Stomach (tissue), 9 donors: ENCODE measurements around the gene COBL. TPM values are rescaled to one million over a fixed set of nuclear protein-coding genes. Genes with fewer than 3 reads are reported as not detected.

Experiments
- DNase-seq, 2 donors: peaks; one replicate each; pipeline versions ENCODE4 v3.0.0 to v3.0.0-alpha.2; 2013 to 2019
- H3K27ac ChIP-seq, 5 donors: fragments of 200-600 bp in 4 of 5; sonication (generic) in 4 of 5; one replicate each; pipeline ENCODE4 v1.5.1; 2013 to 2019; ENCODE audit warnings: mild to moderate bottlenecking in 1 of 5, moderate library complexity in 1 of 5
- H3K27me3 ChIP-seq, 3 donors: fragments of 200-600 bp; sonication (generic); one replicate each; pipeline ENCODE4 v1.5.1; 2017 to 2019; ENCODE audit warnings: mixed run types in 1 of 3
- H3K36me3 ChIP-seq, 4 donors: fragments of 200-600 bp; sonication (generic); 1 replicate in 3 of 4; 2 replicates in 1 of 4; pipeline ENCODE4 v1.5.1; 2016 to 2019
- H3K4me1 ChIP-seq, 4 donors: fragments of 200-600 bp; sonication (generic); one replicate each; pipeline ENCODE4 v1.5.1; 2016 to 2019
- H3K4me3 ChIP-seq, 4 donors: fragments of 200-600 bp; sonication (generic) in 3 of 4; one replicate each; pipeline ENCODE4 v1.5.1; 2016 to 2019; ENCODE audit warnings: mild to moderate bottlenecking in 1 of 4
- H3K9me3 ChIP-seq, 4 donors: fragments of 200-600 bp; sonication (generic); one replicate each; pipeline ENCODE4 v1.5.1; 2016 to 2019
- EP300 ChIP-seq: sonication (generic); formaldehyde crosslinking; IDR thresholded peaks from one replicate; pipeline ENCODE4 v1.6.1; 2017; ENCODE audit warnings: antibody characterized with exemption
- POLR2A ChIP-seq, 4 donors: fragments of 450-650 bp; IDR thresholded peaks; one replicate each; pipeline ENCODE4 v1.6.1; 2016; ENCODE audit warnings: antibody characterized with exemption in 4 of 4, control low read depth in 2 of 4, mild to moderate bottlenecking in 1 of 4, moderate library complexity in 1 of 4
- POLR2AphosphoS5 ChIP-seq, 3 donors: sonication (generic); formaldehyde crosslinking; IDR thresholded peaks; one replicate each; pipeline ENCODE4 v1.6.1; 2016; ENCODE audit warnings: antibody characterized with exemption in 3 of 3
- WGBS, 5 donors: extraction: QIAGEN DNeasy Blood & Tissue Kit in 3 of 5; methylation state at CpG; one replicate each; pipeline versions ENCODE4 v1.1.5 to v1.1.7; 2013 to 2018; 5-methylcytosine and 5-hydroxymethylcytosine counted together
- intact Hi-C: fragments of 100-400 bp; cut with DNase I; formaldehyde crosslinking; loops from one replicate; pipeline ENCODE4 v1.15.1; 2023; ENCODE audit warnings: low total_unique reads
- polyA plus RNA-seq, 3 donors: library from polyadenylated mRNA; stranded (reverse); fragments of 200-250 nt; gene quantifications; one replicate each; pipeline ENCODE4 v1.2.3, GENCODE V29; 2013
- total RNA-seq, 5 donors: library from RNA; depleted of rRNA; stranded (reverse); fragments of >200 nt; gene quantifications; one replicate each; pipeline versions ENCODE4 v1.1.0 to v1.2.3, GENCODE V29; 2014 to 2016
- TF ChIP-seq, protein P1 (sequence below), 7 experiments: fragments of 450-650 bp in 4 of 7; fragments of 200-600 bp in 3 of 7; sonication (generic) in 3 of 7; IDR thresholded peaks; one replicate each; pipeline ENCODE4 v1.5.1; 2016 to 2019; ENCODE audit warnings: antibody characterized with exemption in 7 of 7, control low read depth in 2 of 7, mild to moderate bottlenecking in 1 of 7
- donor health status: healthy with polysubstance abuse.
- donor health status: Bipolar disorder and iron deficiency.
- donor health status: healthy.

The COBL gene
- total and polyA plus RNA-seq, 8 donors = 4.9 to 79.9 (median 16.0) TPM

DNA sequence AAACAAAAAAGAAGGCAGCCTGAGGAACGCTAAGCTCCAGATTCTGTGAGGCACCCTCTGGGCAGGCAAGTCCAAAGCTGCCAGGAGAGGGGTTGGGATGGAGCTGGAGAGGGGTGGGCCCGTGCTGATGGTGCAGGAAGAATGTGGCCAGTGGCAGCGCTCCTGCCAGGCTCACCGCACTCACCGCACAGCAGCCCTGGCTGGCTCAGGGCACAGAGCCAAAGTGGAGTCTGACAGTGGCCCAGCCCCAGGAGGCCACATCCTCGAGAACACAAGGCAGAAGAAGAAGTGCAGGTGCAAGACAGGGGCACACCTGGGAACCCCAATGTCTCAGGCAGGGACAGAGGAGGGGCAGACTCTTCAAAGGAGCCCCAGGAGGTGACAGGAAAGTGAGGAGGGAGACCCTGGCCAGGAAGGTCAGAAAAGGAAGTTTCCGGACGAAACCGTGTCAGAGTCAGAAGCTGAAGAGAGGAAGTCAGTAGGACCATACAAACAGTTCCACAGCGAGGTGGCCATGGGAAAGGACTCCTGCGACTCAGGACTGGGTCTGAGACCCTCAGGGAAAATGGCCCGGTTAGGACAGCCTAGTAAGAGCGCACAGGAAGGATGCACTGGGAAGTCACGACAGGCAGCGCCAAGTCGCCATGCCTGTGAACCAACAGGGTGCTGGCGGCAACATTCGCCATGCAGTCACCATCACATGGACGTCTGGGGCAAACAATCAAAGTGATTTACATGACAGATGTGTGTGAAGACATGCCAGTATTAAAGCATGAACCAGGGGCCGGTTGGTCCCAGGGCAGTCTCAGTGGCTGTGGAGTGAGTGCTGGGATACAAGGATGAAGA is 54.4 kb downstream of the COBL start:
- H3K27ac ChIP-seq = peak overlapping the region; percentile 59 to 79 (median 75)
- no peak for TF ChIP-seq EP300
- TF ChIP-seq, protein P1, sequence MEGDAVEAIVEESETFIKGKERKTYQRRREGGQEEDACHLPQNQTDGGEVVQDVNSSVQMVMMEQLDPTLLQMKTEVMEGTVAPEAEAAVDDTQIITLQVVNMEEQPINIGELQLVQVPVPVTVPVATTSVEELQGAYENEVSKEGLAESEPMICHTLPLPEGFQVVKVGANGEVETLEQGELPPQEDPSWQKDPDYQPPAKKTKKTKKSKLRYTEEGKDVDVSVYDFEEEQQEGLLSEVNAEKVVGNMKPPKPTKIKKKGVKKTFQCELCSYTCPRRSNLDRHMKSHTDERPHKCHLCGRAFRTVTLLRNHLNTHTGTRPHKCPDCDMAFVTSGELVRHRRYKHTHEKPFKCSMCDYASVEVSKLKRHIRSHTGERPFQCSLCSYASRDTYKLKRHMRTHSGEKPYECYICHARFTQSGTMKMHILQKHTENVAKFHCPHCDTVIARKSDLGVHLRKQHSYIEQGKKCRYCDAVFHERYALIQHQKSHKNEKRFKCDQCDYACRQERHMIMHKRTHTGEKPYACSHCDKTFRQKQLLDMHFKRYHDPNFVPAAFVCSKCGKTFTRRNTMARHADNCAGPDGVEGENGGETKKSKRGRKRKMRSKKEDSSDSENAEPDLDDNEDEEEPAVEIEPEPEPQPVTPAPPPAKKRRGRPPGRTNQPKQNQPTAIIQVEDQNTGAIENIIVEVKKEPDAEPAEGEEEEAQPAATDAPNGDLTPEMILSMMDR (IDR thresholded peaks at IDR 0.05) = no peak
- 68 to 78% (median 69%) methylated on average over 19 to 20 of the region's 20 CpGs for WGBS, 5 donors

DNA sequence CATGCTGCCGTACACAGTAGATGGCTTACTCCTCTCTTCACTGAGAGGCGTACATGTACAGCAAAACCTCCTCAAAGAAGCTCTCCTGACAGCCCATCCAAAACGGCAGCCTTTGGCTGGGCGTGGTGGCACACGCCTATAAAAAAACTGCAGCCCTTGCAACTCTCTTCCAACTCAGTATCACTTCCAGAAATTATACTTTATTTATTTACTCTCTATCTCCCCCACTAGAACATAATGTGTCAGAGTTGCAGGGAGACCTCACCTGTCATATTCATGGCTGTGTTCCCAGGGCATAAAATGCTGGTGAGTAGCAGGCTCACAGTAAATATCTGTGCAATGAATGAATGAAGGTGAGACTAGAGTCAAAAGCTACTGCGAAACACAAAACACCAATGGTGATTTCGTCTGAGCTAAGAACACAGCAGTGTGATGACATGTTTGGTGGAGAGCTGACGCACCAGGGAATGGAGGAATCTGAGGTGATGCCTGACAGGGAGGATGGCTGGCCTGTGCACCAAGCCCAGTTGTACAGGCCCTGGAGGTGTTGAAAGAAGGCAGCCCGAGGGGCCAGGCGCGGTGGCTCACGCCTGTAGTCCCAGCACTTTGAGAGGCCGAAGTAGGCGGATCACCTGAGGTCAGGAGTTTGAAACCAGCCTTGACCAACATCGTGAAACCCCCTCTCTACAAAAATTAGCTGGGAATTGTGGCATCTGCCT is 55.3 kb downstream of the COBL start:
- intact Hi-C loops = no loop called here

More for the DNA sequence above, 54.4 kb downstream of the COBL start:
- DNase-seq = peak; percentile 24 to 74
- H3K4me3 ChIP-seq = no peak overlapping the region
- H3K27me3 ChIP-seq = no peaks in the 10 kb centered on the region
- intact Hi-C loops = no loop called here
- H3K4me1 ChIP-seq = peaks cover 29 to 52% (median 43%) of the 10 kb centered on the region in 4 donors
- H3K9me3 ChIP-seq = no peaks in the 10 kb centered on the region
- no peaks in the 10 kb centered on the region for H3K36me3 ChIP-seq

DNA sequence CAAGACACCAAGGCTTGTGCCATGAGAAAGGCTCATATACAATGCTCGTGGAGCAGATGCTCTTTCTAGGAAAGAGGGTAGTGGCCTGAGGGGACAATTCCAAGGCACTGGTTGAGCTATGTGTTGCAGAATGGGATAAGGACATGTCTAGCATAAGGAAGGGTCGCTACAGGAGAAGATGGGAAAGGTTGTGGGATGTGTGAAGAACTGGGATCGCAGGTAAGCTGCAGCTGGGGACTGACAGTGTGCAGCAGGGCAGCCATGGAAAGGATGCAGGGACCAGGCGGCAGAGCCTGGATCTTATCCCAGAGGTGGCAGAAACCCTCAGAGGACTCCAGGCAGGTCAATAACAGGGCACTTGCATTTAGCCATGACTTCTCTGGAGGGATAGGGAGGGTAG is 56.1 kb downstream of the COBL start:
- no peaks in the 10 kb centered on the region for H3K9me3 ChIP-seq
- 72 to 90% (median 83%) methylated on average over 4 of the region's 4 CpGs for WGBS, 5 donors
- no peaks in the 10 kb centered on the region for H3K36me3 ChIP-seq
- intact Hi-C loops = no loop called here
- H3K4me3 ChIP-seq = no peak overlapping the region
- TF ChIP-seq, protein P1 (IDR thresholded peaks at IDR 0.05) = no peak
- TF ChIP-seq POLR2AphosphoS5 (IDR thresholded peaks at IDR 0.05) (no peak), POLR2A (IDR thresholded peaks at IDR 0.05) (no peak), EP300 (no peak)
- peaks cover 30 to 49% (median 43%) of the 10 kb centered on the region in 4 donors for H3K4me1 ChIP-seq
- H3K27ac ChIP-seq = no peak overlapping the region
- DNase-seq = no peak
- no peaks in the 10 kb centered on the region for H3K27me3 ChIP-seq

More for the DNA sequence above, 55.3 kb downstream of the COBL start:
- H3K36me3 ChIP-seq = no peaks in the 10 kb centered on the region
- peaks cover 29 to 52% (median 43%) of the 10 kb centered on the region in 4 donors for H3K4me1 ChIP-seq
- no peak for DNase-seq
- WGBS, 5 donors = 80 to 84% (median 83%) methylated on average over 13 to 15 of the region's 15 CpGs
- TF ChIP-seq POLR2AphosphoS5 (IDR thresholded peaks at IDR 0.05) (no peak), EP300 (no peak), POLR2A (IDR thresholded peaks at IDR 0.05) (no peak)
- TF ChIP-seq, protein P1 (IDR thresholded peaks at IDR 0.05) = no peak
- peak overlapping the region in 1 of 5 donors; percentile 79 for H3K27ac ChIP-seq
- H3K27me3 ChIP-seq = no peaks in the 10 kb centered on the region
- H3K4me3 ChIP-seq = no peak overlapping the region
- H3K9me3 ChIP-seq = no peaks in the 10 kb centered on the region

DNA sequence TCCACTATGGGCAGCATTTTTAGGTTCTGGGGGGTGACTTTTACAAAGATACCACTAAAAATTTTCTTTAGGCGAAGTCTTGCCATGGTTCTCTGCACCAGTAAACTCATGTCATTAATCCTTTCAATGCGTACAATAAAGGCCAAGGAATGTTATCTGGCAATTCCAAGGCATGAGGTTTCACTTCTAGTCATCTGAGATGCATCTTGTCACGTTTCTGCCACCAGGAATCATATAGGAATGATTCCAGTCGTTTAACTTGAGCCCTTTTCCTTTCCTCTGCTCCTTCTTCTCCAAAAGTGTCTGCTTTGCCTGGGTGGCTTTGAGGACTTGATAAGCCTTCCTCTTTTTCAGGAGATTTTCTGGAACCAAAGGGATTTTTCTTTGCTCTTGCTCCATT is 56.8 kb downstream of the COBL start:
- intact Hi-C loops = no loop called here
- no peak overlapping the region for H3K4me3 ChIP-seq
- H3K4me1 ChIP-seq = peaks cover 23 to 42% (median 36%) of the 10 kb centered on the region in 4 donors
- no peak for DNase-seq
- 82 to 89% (median 87%) methylated on average over 4 of the region's 4 CpGs for WGBS, 5 donors
- no peak overlapping the region for H3K27ac ChIP-seq
- H3K27me3 ChIP-seq = no peaks in the 10 kb centered on the region
- no peaks in the 10 kb centered on the region for H3K36me3 ChIP-seq
- TF ChIP-seq EP300 = no peak
- no peak for TF ChIP-seq POLR2AphosphoS5 (IDR thresholded peaks at IDR 0.05)
- TF ChIP-seq, protein P1 (IDR thresholded peaks at IDR 0.05) = no peak
- no peak for TF ChIP-seq POLR2A (IDR thresholded peaks at IDR 0.05)
- no peaks in the 10 kb centered on the region for H3K9me3 ChIP-seq
